GM21529 (cell line): Measurements from ENCODE around the gene SAP30BP.

ENCODE experiments used
- ATAC-seq: cut with Tn5 transposase; IDR thresholded peaks from one replicate; pipeline ENCODE4 v1.9.1; 2021; ENCODE audit not compliant: unreplicated experiment

The SAP30BP gene

DNA sequence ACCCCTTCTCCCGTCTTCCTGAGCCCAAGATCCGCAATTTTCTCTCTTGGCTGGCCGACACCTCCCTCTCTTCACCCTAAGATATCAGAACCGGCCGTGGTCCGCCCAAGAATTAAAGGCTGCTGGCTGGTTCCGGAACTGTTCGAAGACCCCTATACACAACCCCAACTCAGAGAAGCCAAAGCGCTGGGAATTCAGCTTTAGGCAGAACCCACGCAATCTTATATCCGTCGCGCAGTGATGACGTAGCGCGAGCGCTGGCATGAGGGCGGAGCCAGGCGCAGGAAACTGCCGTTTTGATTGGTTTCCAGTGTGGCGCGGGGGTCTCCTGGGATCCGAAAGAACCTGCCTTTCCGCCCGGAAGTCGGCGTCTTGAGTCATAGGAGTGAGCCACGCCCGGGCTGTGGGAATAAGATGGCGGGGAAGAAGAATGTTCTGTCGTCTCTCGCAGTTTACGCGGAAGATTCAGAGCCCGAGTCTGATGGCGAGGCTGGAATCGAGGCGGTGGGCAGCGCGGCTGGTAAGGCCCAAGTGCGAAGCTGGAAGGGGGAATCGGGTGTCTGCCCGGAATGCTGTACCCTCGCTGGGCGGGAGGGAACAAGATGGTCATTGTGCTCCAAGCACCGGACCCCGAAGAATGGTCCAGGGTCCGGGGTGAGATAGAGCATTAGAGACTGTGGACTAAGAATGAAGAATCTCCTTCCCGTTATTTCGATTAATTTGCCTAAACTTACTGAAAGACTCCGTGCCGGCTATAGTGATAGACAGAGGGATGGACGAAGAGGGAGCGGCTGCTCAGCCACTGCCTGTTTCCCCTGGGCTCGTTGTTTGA lies at the start of gene SAP30BP, which contains the start of gene RECQL5:
Gene SAP30BP, plus strand, starts transcription at position 380 of the 832 bp plus-strand sequence. Its CDS starts 35 bp downstream, at position 415.
Gene RECQL5, minus strand, starts transcription at position 196 of the 832 bp plus-strand sequence. CDS start 597 bp downstream, outside the sequence.
- peak; percentile 68 for ATAC-seq

GRCh38 chr17:75617675-75618074 lies 49.5 kb upstream of the SAP30BP start:
- ATAC-seq = no peak

GRCh38 chr17:75619506-75620431 lies 47.4 kb upstream of the SAP30BP start:
- ATAC-seq = no peak

DNA sequence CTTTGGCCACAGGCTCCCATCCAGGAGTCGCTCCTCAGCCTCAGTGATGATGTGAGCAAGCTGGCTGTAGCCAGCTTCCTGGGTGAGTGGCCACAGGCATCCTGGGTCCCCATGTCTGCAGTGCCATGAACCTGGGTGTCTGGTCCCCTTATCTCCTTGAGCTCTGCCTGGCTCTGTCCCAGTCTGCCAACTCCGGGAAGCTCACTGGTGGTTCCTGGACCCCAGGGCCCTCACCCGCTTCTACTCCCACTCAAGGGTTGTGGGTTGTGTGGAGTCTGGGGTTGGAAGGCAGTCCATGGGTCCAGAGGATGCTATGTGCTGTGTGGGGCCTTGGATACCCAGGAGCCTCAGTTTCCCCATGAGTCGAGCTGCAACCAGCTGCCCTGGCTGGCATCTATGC lies 45.6 kb upstream of the SAP30BP start:
- no peak for ATAC-seq

DNA sequence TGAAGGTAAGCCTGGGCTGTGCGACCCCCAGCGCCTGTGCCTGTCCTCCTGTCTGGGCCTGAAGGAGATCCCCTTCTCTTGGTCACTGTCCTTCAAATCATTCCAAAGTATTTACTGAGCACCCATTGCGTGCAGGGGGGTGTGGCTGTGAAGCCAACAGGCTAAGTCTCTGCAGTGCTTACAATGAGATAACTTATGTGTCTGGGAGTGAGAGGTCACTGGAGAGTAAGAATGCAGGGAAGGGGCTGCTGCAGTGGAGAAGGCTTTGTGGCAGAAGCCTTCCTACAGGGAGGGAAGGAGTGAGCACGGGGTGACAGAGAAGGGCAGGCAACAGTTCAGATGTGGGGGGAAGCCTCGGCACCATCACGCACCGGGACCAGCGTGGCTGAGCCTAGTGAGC lies 45.1 kb upstream of the SAP30BP start:
- no peak for ATAC-seq

- ATAC-seq = no peak
Measured at GRCh38 chr17:75622771-75623273, 44.3 kb upstream of the SAP30BP start.

DNA sequence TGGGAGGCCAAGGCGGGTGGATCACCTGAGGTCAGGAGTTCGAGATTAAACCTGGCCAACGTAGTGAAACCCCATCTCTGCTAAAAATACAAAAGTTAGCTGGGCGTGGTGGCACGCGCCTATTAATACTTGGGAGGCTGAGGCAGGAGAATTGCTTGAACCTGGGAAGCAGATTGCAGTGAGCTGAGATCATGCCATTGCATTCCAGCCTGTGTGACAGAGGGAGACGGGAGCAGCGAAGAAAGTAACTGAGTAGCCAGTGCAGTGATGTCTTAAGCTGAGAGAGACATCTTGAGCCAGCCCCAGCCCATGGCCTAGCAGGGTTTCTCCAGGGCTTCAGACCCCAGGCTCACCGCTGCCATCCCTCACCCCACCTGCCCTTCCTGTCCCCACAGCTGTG lies 43.8 kb upstream of the SAP30BP start:
- no peak for ATAC-seq

GRCh38 chr17:75624021-75624420 lies 43.1 kb upstream of the SAP30BP start:
- ATAC-seq = no peak

- no peak for ATAC-seq
Measured at GRCh38 chr17:75624714-75625345, 42.3 kb upstream of the SAP30BP start.

DNA sequence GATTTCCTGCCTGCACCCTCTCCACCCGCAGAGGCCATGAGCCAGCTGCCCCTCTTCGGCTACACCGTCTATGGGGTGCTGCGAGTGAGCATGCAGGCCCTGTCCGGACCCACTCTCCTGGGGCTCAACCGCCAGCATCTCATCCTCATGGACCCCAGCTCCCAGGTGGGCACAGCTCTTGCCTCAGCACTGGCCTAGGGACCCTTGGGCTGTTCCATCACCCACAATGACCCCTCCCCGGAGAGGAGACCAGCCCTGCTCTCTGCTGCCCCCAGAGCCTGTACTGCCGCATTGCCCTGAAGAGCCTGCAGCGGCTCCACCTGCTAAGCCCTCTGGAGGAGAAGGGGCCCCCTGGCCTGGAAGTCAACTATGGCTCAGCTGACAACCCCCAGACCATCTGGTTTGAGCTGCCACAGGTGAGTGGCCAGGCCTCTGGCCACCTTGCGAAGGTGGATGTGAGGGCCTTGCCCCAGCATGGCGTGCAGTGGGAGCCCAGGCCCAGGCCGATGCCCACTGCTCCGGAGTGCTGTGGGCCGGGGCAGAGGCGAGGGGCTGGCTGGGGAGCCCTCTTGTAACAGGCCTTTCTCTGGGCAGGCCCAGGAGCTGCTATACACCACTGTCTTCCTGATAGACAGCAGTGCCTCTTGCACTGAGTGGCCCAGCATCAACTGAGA lies 41.2 kb upstream of the SAP30BP start:
- ATAC-seq = no peak

- ATAC-seq = no peak
Measured at GRCh38 chr17:75626496-75627038, 40.6 kb upstream of the SAP30BP start.

DNA sequence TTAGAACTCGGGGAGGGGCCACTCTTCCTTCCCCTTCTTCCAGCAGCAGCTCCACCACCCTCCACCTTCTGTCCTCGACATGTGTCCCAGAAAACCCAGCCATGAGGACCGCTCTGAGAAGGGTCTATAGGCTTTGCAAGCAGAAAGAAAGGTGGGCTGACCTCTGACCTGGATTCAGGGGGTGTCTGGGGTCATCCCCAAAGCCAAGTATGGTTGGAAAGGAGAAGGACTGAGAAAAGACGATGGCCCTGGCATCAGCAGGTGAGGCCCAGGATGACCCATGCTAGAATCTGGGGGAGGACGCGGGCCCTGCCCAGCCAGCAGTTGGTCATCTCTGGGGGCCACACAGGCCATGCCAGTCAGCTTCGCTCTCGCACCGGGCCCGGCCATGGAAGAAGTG lies 40.0 kb upstream of the SAP30BP start:
- ATAC-seq = no peak

GRCh38 chr17:75628425-75628824 lies 38.7 kb upstream of the SAP30BP start:
- no peak for ATAC-seq

DNA sequence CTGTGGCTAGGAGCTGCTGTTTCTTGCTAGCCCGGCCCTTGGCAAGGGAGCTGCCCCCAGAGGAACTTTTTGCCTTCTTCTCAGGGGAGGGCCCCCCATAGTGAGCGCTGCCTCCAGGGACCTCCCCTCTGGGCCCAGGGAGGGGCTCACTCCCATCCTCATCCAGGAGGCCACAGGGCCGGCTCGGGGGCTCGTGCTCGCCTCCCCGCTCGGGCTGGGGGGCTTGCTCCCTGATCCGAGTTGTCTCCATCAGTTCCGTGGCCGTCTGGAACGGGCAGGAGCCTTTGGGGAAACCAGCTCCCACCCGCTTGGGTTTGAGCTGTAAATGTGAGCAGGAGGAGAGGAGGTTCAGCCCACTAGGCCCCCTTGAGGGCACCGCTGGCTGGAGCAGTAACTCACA lies 38.0 kb upstream of the SAP30BP start:
- ATAC-seq = no peak

DNA sequence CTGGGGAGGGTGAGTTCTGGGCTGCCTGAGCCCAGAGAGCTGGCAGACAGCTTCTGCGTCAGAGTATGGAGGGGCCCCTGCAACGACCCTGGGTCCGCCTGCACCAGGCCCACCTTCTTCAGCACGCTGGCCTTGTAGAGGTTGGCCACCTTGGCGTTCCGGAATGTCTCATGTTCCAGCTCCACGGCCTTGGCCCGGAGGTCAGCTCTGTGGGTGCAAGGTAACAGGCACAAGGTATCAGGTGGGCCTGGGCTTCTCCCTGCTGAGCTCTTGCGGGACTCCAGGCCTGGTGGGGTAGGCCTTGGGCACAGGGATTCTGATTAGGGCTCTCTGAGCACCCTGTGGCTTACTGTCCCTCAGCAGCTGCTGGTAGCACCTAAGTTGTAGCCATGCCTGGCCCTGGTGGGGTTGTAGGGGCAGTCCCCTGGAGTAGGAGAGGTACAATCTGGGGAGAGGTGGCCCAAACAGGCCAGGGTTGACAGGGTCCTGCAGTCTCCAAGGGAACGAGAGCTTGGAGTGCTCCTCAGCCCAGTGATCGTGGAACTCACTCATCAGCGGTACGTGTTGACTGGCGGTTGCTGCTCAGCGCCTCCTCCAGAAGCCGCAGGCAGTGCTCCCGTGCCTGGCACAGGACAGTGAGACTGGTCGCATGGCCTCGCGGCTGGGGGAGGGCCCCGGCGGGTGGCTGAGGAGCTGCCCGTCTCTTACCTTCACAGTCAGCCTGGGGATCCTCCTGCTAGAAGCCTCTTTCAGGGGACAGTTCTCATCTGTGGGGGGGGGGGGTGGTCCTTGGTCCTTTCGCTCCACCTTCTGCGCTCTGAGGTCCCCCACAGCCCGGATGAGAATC lies 36.8 kb upstream of the SAP30BP start:
- no peak for ATAC-seq

DNA sequence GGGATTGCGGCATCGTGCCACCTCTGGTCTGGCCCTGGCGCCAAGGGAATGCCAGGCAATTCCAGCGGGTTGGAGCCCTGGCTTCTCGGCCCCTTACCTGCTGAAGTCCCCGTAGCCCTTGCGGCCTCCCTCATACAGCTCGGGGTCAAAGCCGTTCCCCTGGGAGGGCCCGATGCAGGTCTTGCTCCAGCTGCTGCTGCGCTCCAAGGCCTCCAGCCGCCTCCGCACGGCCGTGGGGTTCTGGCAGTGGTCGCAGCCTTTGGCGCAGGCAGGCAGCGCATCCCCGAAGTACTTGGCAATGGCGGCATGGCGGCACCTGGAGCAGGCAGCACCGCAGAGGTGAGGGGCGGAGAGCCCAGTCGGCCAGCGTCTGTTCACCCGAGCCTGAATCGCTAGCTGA lies 35.8 kb upstream of the SAP30BP start:
- ATAC-seq = no peak

- no peak for ATAC-seq
Measured at GRCh38 chr17:75632428-75632827, 34.7 kb upstream of the SAP30BP start.

DNA sequence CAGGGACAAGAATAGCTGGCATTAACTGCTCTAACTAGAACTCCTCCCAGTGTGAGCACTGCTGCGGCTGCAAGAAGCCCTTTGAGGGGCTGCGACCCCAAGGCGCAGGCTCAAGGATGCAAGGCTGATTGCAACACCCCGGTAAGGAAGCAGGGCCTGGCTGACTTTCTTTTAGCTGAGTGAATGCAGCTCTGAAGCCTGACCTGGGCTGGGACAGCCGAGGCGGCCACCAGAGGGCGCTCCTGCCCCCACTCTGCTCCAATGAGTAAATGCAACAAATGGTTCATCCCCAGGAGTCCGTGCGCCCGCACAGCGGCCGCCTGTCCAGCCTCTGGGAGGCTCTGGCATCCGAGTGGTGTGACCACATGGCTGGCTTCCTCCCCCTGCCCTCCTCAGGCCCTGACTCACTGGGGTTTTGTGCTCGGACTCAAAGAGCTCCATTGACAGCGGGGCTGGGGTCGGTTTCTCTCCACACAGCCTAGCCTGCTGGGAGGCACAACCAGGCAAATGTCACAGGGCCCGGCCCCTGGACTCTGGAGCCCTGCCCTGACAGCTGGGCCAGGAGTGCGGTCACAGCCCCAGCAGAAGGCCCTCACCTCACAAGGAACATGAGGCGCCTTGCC lies 34.2 kb upstream of the SAP30BP start, which contains the start of gene SMIM5:
Gene SMIM5, plus strand, starts transcription at position 572 of the 623 bp plus-strand sequence. CDS start 6,768 bp downstream, outside the sequence.
- no peak for ATAC-seq
